SU-DHL-6 (cell line): ENCODE data around the gene CTSH.
A peak's percentile ranks its signal among the peaks of the same experiment; 100 is the strongest.

Experiments
- H2AFZ ChIP-seq: fragments of 200-600 bp; sonication (generic); 2 replicates; pipeline ENCODE4 v1.6.1; 2014; ENCODE audit warnings: low read depth, mild to moderate bottlenecking, moderate library complexity, mixed read lengths, antibody characterized with exemption, low read length; ENCODE audit not compliant: severe bottlenecking
- H3F3A ChIP-seq: fragments of 200-600 bp; shearing (Covaris generic); 2 replicates; pipeline ENCODE4 v1.6.0; 2016; ENCODE audit warnings: antibody characterized with exemption, mild to moderate bottlenecking; ENCODE audit not compliant: insufficient read depth
- H3K27ac ChIP-seq: fragments of 200-600 bp; sonication (generic); 2 replicates; pipeline ENCODE4 v1.5.1; 2016; ENCODE audit warnings: low read depth, mild to moderate bottlenecking, low read length, moderate library complexity, mixed read lengths
- H3K27me3 ChIP-seq: fragments of 200-600 bp; sonication (generic), shearing (Covaris generic); 2 replicates; pipeline ENCODE4 v1.6.0; 2014; ENCODE audit warnings: mild to moderate bottlenecking, low read length
- H3K36me3 ChIP-seq: fragments of 200-600 bp; sonication (generic); 2 replicates; pipeline ENCODE4 v1.6.1; 2014; ENCODE audit warnings: mild to moderate bottlenecking, low read length, mixed read lengths
- H3K4me2 ChIP-seq: fragments of 300-600, 200-600 bp; shearing (Covaris generic), sonication (generic); 2 replicates; pipeline ENCODE4 v1.6.0; 2014; ENCODE audit warnings: low read length, low read depth, mild to moderate bottlenecking; ENCODE audit not compliant: poor library complexity, severe bottlenecking
- H3K4me3 ChIP-seq: fragments of 200-600 bp; sonication (generic); 2 replicates; pipeline ENCODE4 v1.5.1; 2014; ENCODE audit warnings: antibody characterized with exemption, low read length, mild to moderate bottlenecking, mixed read lengths; ENCODE audit not compliant: insufficient read depth, poor library complexity, severe bottlenecking
- H3K79me2 ChIP-seq: fragments of 200-600 bp; sonication (generic); 2 replicates; pipeline ENCODE4 v1.6.1; 2014; ENCODE audit warnings: mild to moderate bottlenecking, low read length, moderate library complexity; ENCODE audit not compliant: insufficient read depth
- H3K9ac ChIP-seq: fragments of 200-600 bp; sonication (generic); 2 replicates; pipeline ENCODE4 v1.7.0; 2014; ENCODE audit warnings: mild to moderate bottlenecking, low read length
- H3K9me2 ChIP-seq: fragments of 200-600 bp; sonication (generic); replicated peaks from 2 replicates; pipeline ENCODE4 v1.6.1; 2014; ENCODE audit warnings: low read length; ENCODE audit not compliant: insufficient read depth
- H3K9me3 ChIP-seq: fragments of 200-600 bp; sonication (generic); 2 replicates; pipeline ENCODE4 v1.6.1; 2014; ENCODE audit warnings: low read length, mixed read lengths; ENCODE audit not compliant: insufficient read depth
- H4K20me1 ChIP-seq: fragments of 200-600 bp; sonication (generic); 2 replicates; pipeline ENCODE4 v1.6.1; 2014; ENCODE audit warnings: low read depth, mild to moderate bottlenecking, antibody characterized with exemption, low read length, moderate library complexity, mixed read lengths
- EZH2phosphoT487 ChIP-seq: fragments of 200-600 bp; sonication (generic), shearing (Covaris generic); conservative IDR thresholded peaks from 2 replicates; pipeline ENCODE4 v1.6.1; 2018; ENCODE audit warnings: mild to moderate bottlenecking, antibody characterized with exemption, low read length, moderate library complexity, mixed read lengths
- TF ChIP-seq, protein P1 (sequence below): fragments of 200-600 bp; sonication (generic); IDR thresholded peaks from one replicate; pipeline ENCODE4 v1.5.1; 2017; ENCODE audit warnings: antibody characterized with exemption, mild to moderate bottlenecking, low read length, moderate library complexity; ENCODE audit not compliant: insufficient read depth, poor library complexity, severe bottlenecking

CTSH gene, protein sequence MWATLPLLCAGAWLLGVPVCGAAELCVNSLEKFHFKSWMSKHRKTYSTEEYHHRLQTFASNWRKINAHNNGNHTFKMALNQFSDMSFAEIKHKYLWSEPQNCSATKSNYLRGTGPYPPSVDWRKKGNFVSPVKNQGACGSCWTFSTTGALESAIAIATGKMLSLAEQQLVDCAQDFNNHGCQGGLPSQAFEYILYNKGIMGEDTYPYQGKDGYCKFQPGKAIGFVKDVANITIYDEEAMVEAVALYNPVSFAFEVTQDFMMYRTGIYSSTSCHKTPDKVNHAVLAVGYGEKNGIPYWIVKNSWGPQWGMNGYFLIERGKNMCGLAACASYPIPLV

DNA sequence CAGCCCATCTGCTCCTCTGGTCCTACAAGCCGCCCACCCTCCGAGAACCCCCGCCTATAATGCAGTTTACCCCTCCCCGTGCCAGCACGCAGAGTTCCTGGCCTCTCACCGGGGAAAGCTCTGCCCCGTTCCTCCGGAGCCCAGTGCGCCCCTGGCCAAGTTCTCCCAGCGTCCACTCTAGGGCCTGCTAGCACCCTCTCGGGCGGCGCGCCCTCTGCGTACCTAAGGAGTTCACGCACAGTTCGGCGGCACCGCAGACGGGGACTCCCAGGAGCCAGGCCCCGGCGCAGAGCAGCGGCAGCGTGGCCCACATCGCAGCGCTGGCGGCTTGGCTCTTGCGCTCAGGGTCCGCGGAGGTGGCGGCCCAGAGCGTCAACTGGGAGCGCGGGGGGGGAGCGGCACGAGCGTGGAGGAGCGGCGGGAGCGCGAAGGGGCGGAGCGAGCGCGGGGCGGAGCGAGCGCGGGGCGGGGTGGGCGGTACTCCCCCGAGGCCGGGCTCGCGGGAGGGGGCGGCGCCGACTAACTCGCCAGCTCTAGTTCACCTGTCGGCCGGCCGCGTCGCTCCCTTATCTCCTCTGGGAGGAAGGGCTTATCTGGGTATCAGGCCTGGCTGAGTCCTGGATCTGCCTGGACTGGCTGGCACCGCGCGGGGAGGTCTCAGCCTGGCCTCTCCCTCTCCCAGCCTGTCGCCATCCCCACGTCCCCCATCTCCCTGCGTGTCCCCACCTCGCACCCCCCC, at the start of gene CTSH:
TSS of gene CTSH (minus strand) at position 378 of the 739 bp plus-strand sequence. CDS start at position 313, 65 bp downstream.
- no peaks in the 10 kb centered on the region for H3K9me2 ChIP-seq
- H3K27me3 ChIP-seq, result no peaks in the 10 kb centered on the region
- no peak for TF ChIP-seq EZH2phosphoT487
- TF ChIP-seq, protein P1, sequence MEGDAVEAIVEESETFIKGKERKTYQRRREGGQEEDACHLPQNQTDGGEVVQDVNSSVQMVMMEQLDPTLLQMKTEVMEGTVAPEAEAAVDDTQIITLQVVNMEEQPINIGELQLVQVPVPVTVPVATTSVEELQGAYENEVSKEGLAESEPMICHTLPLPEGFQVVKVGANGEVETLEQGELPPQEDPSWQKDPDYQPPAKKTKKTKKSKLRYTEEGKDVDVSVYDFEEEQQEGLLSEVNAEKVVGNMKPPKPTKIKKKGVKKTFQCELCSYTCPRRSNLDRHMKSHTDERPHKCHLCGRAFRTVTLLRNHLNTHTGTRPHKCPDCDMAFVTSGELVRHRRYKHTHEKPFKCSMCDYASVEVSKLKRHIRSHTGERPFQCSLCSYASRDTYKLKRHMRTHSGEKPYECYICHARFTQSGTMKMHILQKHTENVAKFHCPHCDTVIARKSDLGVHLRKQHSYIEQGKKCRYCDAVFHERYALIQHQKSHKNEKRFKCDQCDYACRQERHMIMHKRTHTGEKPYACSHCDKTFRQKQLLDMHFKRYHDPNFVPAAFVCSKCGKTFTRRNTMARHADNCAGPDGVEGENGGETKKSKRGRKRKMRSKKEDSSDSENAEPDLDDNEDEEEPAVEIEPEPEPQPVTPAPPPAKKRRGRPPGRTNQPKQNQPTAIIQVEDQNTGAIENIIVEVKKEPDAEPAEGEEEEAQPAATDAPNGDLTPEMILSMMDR, result no peak
- H3K4me2 ChIP-seq, result peak within 1 kb of the TSS; percentile 60
- H4K20me1 ChIP-seq, result no peaks in the 10 kb centered on the region
- peak within 1 kb of the TSS; percentile 68 for H2AFZ ChIP-seq
- peak within 1 kb of the TSS; percentile 60 for H3K27ac ChIP-seq
- H3F3A ChIP-seq, result peaks cover 11% of the 10 kb centered on the region
- no peaks in the 10 kb centered on the region for H3K9me3 ChIP-seq
- peaks cover 26% of the 10 kb centered on the region; the same call in 1 of the 2 replicates for H3K79me2 ChIP-seq
- no peaks in the 10 kb centered on the region for H3K36me3 ChIP-seq
- H3K9ac ChIP-seq, result peak within 1 kb of the TSS; percentile 83
- H3K4me3 ChIP-seq, result peak within 1 kb of the TSS; percentile 71

DNA sequence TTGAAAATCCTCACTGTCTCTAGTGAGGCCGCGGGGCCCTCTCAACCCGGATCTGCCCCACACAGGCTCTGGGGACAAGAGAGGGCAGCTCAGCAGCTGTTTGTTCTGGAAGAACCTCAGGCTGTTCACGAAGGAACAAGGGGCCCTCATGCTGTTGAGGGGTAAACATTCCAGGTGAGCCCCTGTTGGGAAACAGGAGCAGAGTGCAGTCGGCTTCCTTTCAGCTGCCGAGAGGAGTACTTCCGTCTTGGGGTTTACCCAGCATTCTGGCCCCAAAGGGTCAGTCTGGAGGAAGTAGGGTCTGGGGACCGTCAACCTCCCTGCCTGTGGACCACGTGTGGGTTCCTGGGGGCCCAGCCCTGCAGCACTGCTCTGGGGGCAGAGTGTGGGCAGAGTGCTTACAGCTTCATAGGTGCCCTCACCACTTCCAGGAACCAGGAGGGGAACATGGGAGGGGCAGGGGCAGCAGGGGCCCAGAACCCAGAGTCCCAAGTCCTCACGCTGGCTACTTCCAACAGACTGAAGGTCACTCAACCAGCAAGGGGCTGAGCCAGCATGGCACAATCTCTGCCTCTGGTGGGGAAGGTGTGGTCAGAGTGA, 49.2 kb upstream of the CTSH start:
- H4K20me1 ChIP-seq, result no peaks in the 10 kb centered on the region
- no peak overlapping the region for H3K27ac ChIP-seq
- no peaks in the 10 kb centered on the region for H3F3A ChIP-seq
- no peak overlapping the region for H3K9ac ChIP-seq
- no peaks in the 10 kb centered on the region for H3K79me2 ChIP-seq
- no peak overlapping the region for H3K4me2 ChIP-seq
- H3K9me2 ChIP-seq, result no peaks in the 10 kb centered on the region
- H3K9me3 ChIP-seq, result no peaks in the 10 kb centered on the region
- no peak overlapping the region for H2AFZ ChIP-seq
- H3K27me3 ChIP-seq, result no peaks in the 10 kb centered on the region
- H3K4me3 ChIP-seq, result no peak overlapping the region
- TF ChIP-seq, protein P1, result no peak
- no peak for TF ChIP-seq EZH2phosphoT487
- no peaks in the 10 kb centered on the region for H3K36me3 ChIP-seq

DNA sequence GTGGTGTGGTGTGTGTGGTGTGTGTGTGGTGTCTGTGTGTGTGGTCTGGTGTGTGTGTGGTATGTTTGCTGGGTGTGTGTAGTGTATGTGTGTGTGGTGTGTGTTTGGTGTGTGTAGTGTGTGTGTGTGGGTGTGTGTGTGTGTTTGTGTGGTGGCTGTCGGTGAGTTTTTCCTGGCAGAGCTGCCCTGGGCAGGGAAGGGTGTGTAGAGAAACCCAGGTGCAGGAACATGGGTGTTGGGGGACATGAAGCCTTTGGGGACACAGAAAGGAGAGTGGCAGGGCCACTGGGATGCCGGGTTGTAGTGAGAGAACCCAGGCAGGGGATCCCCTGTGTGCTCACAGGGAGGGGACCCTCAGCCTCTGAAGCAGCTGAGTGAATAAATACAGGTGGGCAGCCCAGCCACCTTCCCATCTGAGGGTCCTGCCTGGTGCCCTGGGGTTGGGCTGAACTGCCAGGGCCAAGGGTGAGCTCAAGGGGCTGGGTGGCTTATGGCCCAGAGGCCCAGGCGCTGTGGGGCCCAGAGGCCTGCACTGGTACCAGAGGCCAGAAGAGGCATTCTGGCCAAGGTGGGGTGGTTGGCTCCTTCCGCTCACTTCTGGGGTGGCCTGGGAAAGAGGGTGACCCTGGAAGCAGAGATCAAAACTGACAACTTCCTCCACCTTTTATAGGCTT, 48.5 kb upstream of the CTSH start:
- Histone ChIP-seq H3K9me3 (no peaks in the 10 kb centered on the region), H3F3A (no peaks in the 10 kb centered on the region), H3K4me3 (no peak overlapping the region), H3K9me2 (no peaks in the 10 kb centered on the region), H4K20me1 (no peaks in the 10 kb centered on the region), H3K79me2 (no peaks in the 10 kb centered on the region), H3K36me3 (no peaks in the 10 kb centered on the region), H3K4me2 (no peak overlapping the region), H2AFZ (no peak overlapping the region), H3K27ac (no peak overlapping the region), H3K9ac (no peak overlapping the region), H3K27me3 (no peaks in the 10 kb centered on the region)
- TF ChIP-seq, protein P1, result no peak
- no peak for TF ChIP-seq EZH2phosphoT487
